ENCODE data around the gene VSIG4.
"Not testable (repeated sequence)": the region's sequence is repeated elsewhere in the genome, so short reads cannot be mapped to it uniquely, and the experiment has no call there.

VSIG4 gene

GRCh38 chrX:65985211-65985610, 54.7 kb downstream of the VSIG4 start:
- DNase-seq (ENCODE audit: low read depth): no peak
- no peak overlapping the region for H3K4me3 ChIP-seq (ENCODE audit: low read length)
- TF ChIP-seq, protein P1, sequence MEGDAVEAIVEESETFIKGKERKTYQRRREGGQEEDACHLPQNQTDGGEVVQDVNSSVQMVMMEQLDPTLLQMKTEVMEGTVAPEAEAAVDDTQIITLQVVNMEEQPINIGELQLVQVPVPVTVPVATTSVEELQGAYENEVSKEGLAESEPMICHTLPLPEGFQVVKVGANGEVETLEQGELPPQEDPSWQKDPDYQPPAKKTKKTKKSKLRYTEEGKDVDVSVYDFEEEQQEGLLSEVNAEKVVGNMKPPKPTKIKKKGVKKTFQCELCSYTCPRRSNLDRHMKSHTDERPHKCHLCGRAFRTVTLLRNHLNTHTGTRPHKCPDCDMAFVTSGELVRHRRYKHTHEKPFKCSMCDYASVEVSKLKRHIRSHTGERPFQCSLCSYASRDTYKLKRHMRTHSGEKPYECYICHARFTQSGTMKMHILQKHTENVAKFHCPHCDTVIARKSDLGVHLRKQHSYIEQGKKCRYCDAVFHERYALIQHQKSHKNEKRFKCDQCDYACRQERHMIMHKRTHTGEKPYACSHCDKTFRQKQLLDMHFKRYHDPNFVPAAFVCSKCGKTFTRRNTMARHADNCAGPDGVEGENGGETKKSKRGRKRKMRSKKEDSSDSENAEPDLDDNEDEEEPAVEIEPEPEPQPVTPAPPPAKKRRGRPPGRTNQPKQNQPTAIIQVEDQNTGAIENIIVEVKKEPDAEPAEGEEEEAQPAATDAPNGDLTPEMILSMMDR (conservative IDR thresholded peaks at IDR 0.05; ENCODE audit: low read length): no peak

GRCh38 chrX:65977161-65977560, 62.7 kb downstream of the VSIG4 start:
- H3K4me3 ChIP-seq (ENCODE audit: low read length); DNase-seq (ENCODE audit: low read depth): not testable (repeated sequence)

- H3K4me3 ChIP-seq (ENCODE audit: low read length): no peak overlapping the region
- TF ChIP-seq, protein P1 (conservative IDR thresholded peaks at IDR 0.05; ENCODE audit: low read length): no peak
These were observed 63.7 kb downstream of the VSIG4 start for GRCh38 chrX:65976161-65976560.

DNA sequence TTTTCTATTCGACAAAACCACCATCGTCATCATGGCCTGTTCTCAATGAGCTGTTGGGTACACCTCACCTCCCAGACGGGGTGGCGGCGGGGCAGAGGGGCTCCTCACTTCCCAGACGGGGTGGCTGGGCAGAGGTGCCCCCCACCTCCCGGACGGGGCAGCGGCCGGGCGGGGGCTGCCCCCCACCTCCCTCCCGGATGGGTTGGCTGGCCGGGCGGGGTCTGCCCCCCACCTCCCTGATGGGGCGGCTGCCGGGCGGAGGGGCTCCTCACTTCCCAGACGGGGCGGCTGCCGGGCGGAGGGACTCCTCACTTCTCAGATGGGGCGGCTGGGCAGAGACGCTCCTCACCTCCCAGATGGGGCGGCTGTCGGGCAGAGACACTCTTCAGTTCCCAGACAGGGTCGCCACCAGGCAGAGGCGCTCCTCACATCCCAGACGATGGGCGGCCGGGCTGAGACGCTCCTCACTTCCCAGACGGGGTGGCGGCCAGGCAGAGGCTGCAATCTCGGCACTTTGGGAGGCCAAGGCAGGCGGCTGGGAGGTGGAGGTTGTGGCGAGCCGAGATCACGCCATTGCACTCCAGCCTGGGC, 64.6 kb downstream of the VSIG4 start:
- not testable (repeated sequence) for H3K4me3 ChIP-seq (ENCODE audit: low read length); DNase-seq (ENCODE audit: low read depth)

More at GRCh38 chrX:65976161-65976560, 63.7 kb downstream of the VSIG4 start:
- no peak for DNase-seq (ENCODE audit: low read depth)
